HepG2 (cell line): Measurements from ENCODE around the gene MBD4. TPM values are rescaled to one million over a fixed set of nuclear protein-coding genes. Genes with fewer than 3 reads are reported as not detected.
A peak's percentile ranks its signal among the peaks of the same experiment; 100 is the strongest.

Source experiments
- ARNT2 ChIP-seq: sonication (generic); formaldehyde crosslinking; IDR thresholded peaks from 2 replicates; pipeline ENCODE4 v1.8.0; 2022; ENCODE audit warnings: mild to moderate bottlenecking, low read depth, missing genetic modification reagents, moderate library complexity
- CENPT ChIP-seq: sonication (generic); formaldehyde crosslinking; IDR thresholded peaks from 2 replicates; pipeline ENCODE4 v1.8.0; 2022; ENCODE audit warnings: low read depth, mild to moderate bottlenecking, moderate library complexity, missing genetic modification reagents
- CREB1 ChIP-seq, 2 experiments: fragments of 450-650 bp in 1 of 2; IDR thresholded peaks; 2 replicates each; pipeline ENCODE4 v1.6.1; 2016 to 2017; ENCODE audit warnings: control low read depth in 1 of 2, mild to moderate bottlenecking in 1 of 2, missing compliant biosample characterization in 1 of 2, missing genetic modification characterization in 1 of 2
- ELF1 ChIP-seq: sonication (generic); formaldehyde crosslinking; IDR thresholded peaks from 2 replicates; pipeline ENCODE4 v1.4.0; 2020; ENCODE audit warnings: missing genetic modification reagents
- ELF4 ChIP-seq: sonication (generic); formaldehyde crosslinking; IDR thresholded peaks from 2 replicates; pipeline ENCODE4 v1.5.0; 2020; ENCODE audit warnings: missing genetic modification reagents, mild to moderate bottlenecking, moderate library complexity, borderline replicate concordance
- EP300 ChIP-seq, 3 experiments: sonication (generic) in 1 of 3; formaldehyde crosslinking in 1 of 3; IDR thresholded peaks; 2 replicates each; pipeline versions ENCODE4 v1.5.1 to v1.6.1; 2011 to 2020; ENCODE audit warnings: low read depth in 2 of 3, low read length in 2 of 3, borderline replicate concordance in 1 of 3, improper control_type of control experiment in 1 of 3, mild to moderate bottlenecking in 1 of 3, missing genetic modification reagents in 1 of 3, moderate library complexity in 1 of 3
- HDAC2 ChIP-seq: sonication (generic); formaldehyde crosslinking; IDR thresholded peaks from 2 replicates; pipeline ENCODE4 v1.4.0; 2020; ENCODE audit warnings: missing genetic modification reagents
- MED1 ChIP-seq: sonication (generic); formaldehyde crosslinking; IDR thresholded peaks from 2 replicates; pipeline ENCODE4 v1.4.0; 2020; ENCODE audit warnings: missing genetic modification reagents
- MXD4 ChIP-seq: IDR thresholded peaks from 2 replicates; pipeline ENCODE4 v1.6.1; 2016; ENCODE audit warnings: mild to moderate bottlenecking, missing biosample characterization, missing genetic modification reagents
- POLR2AphosphoS5 ChIP-seq: IDR thresholded peaks from 2 replicates; pipeline ENCODE4 v1.6.1; 2012; ENCODE audit warnings: low read depth, low read length
- TOE1 ChIP-seq: sonication (generic); formaldehyde crosslinking; IDR thresholded peaks from 2 replicates; pipeline ENCODE4 v1.4.0; 2020; ENCODE audit warnings: mild to moderate bottlenecking, missing genetic modification reagents
- ZFYVE20 ChIP-seq: sonication (generic); formaldehyde crosslinking; IDR thresholded peaks from 2 replicates; pipeline ENCODE4 v1.8.0; 2023; ENCODE audit warnings: low read depth, mild to moderate bottlenecking, moderate library complexity, missing genetic modification reagents, borderline replicate concordance
- ZNF292 ChIP-seq: sonication (generic); formaldehyde crosslinking; IDR thresholded peaks from 2 replicates; pipeline ENCODE4 v1.8.1; 2022; ENCODE audit warnings: mild to moderate bottlenecking, low read depth, missing genetic modification reagents, borderline replicate concordance
- ZNF343 ChIP-seq: sonication (generic); formaldehyde crosslinking; IDR thresholded peaks from 2 replicates; pipeline ENCODE4 v1.4.0; 2020; ENCODE audit warnings: mild to moderate bottlenecking, missing genetic modification reagents
- ZNF749 ChIP-seq: sonication (generic); formaldehyde crosslinking; IDR thresholded peaks from 2 replicates; pipeline ENCODE4 v1.8.0; 2022; ENCODE audit warnings: mild to moderate bottlenecking, missing genetic modification reagents, moderate library complexity, borderline replicate concordance
- ZSCAN31 ChIP-seq: sonication (generic); formaldehyde crosslinking; IDR thresholded peaks from 2 replicates; pipeline ENCODE4 v1.5.0; 2020; ENCODE audit warnings: low read depth, mild to moderate bottlenecking, missing genetic modification reagents
- polyA plus RNA-seq, 8 experiments: library from polyadenylated mRNA; depleted of rRNA in 3 of 8; stranded (reverse) in 7 of 8; unstranded in 1 of 8; fragments of >200 nt; fragmentation: Illumina TruSeq in 4 of 8; extraction: Trizol in 4 of 8; gene quantifications; 2 replicates each; pipeline versions ENCODE4 v1.2.1 to v1.2.3, GENCODE V29; 2011 to 2016; ENCODE audit warnings: low read depth in 4 of 8, missing spikeins in 1 of 8, mixed read lengths in 1 of 8; ENCODE audit not compliant: insufficient read depth in 1 of 8
- total RNA-seq, 5 experiments: library from RNA; depleted of rRNA; stranded (reverse); fragments of >200 nt; fragmentation: Illumina TruSeq; extraction: Trizol; gene quantifications; 2 replicates each; pipeline ENCODE4 v1.2.3, GENCODE V29; 2016; ENCODE audit warnings: low read depth in 1 of 5
- TF ChIP-seq, protein P1 (sequence below): sonication (generic); formaldehyde crosslinking; IDR thresholded peaks from 2 replicates; pipeline ENCODE4 v1.5.0; 2020; ENCODE audit warnings: mild to moderate bottlenecking, missing genetic modification reagents
- TF ChIP-seq, protein P2 (sequence below): sonication (generic); formaldehyde crosslinking; IDR thresholded peaks from 2 replicates; pipeline ENCODE4 v1.8.0; 2022; ENCODE audit warnings: low read depth, missing genetic modification reagents
- TF ChIP-seq, protein P3 (sequence below): sonication (generic); formaldehyde crosslinking; IDR thresholded peaks from 2 replicates; pipeline ENCODE4 v1.5.0; 2020; ENCODE audit warnings: mild to moderate bottlenecking, missing genetic modification reagents
- TF ChIP-seq, protein P4 (sequence below): IDR thresholded peaks from 2 replicates; pipeline ENCODE4 v1.6.1; 2016; ENCODE audit warnings: mild to moderate bottlenecking, missing biosample characterization, missing genetic modification reagents

The MBD4 gene
- total and polyA plus RNA-seq, 2 of the 13 experiments (the other 11 are each of a cell fraction or from before 2014, with no cell fraction given), result 14.9 to 25.3 TPM

DNA sequence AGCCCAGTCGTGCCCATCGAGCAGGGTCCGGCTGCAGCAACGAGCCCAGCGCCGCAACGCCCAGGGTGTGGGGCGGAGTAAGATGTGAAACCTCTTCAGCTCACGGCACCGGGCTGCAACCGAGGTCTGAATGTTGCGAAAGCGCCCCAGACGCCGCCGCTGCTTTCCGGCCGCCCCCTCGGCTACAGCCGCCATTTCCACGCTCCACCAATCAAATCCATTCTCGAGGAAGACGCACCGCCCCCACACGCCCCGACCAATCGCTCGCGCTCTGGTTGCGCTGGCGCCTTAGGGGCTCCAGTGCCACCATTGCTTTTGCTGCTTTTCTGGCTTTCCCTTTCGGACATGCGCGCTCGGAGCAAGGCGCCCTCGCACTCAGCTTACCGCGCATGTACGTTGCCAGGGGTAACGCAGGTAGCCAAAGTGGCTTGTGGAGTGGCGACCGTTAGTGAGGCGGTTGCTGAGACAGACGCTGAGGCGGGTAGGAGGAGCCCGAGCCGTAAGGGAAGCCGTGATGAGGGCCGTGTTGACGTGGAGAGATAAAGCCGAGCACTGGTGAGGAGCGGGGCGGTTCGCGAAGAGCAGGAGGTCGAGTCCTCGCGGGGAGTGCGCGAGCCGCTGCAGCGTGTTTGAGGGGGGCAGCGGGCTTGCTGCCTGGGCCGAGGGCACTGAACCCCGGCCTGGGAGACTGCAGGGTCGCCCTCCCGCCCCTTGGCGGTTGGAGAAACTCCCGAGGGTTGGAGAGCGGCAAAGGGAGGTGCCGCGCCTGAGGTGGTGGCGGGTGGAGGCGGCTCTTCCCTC is at the start of gene MBD4, which contains the start of gene IFT122 (continued):
- TF ChIP-seq MED1, result 0 out of 2 replicates have a peak, but pooled peaks have one; percentile 13
- TF ChIP-seq ZFYVE20 (CRISPR knock-in tag), result no peak
- TF ChIP-seq ZNF749 (CRISPR knock-in tag), result peak; percentile 89; the same call in 1 of the 2 replicates
- TF ChIP-seq, protein P1, sequence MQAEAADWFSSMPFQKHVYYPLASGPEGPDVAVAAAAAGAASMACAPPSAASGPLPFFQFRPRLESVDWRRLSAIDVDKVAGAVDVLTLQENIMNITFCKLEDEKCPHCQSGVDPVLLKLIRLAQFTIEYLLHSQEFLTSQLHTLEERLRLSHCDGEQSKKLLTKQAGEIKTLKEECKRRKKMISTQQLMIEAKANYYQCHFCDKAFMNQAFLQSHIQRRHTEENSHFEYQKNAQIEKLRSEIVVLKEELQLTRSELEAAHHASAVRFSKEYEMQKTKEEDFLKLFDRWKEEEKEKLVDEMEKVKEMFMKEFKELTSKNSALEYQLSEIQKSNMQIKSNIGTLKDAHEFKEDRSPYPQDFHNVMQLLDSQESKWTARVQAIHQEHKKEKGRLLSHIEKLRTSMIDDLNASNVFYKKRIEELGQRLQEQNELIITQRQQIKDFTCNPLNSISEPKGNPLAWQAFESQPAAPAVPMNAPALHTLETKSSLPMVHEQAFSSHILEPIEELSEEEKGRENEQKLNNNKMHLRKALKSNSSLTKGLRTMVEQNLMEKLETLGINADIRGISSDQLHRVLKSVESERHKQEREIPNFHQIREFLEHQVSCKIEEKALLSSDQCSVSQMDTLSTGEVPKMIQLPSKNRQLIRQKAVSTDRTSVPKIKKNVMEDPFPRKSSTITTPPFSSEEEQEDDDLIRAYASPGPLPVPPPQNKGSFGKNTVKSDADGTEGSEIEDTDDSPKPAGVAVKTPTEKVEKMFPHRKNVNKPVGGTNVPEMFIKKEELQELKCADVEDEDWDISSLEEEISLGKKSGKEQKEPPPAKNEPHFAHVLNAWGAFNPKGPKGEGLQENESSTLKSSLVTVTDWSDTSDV (CRISPR knock-in tag), result peak; percentile 73; the same call in 1 of the 2 replicates
- TF ChIP-seq TOE1 (CRISPR knock-in tag), result peak; percentile 48; the same call in 1 of the 2 replicates
- TF ChIP-seq, protein P2, sequence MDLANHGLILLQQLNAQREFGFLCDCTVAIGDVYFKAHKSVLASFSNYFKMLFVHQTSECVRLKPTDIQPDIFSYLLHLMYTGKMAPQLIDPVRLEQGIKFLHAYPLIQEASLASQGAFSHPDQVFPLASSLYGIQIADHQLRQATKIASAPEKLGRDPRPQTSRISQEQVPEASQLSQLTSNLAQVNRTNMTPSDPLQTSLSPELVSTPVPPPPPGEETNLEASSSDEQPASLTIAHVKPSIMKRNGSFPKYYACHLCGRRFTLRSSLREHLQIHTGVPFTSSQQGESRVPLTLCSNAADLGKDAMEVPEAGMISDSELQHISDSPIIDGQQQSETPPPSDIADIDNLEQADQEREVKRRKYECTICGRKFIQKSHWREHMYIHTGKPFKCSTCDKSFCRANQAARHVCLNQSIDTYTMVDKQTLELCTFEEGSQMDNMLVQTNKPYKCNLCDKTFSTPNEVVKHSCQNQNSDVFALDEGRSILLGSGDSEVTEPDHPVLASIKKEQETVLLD (CRISPR knock-in tag), result peak; percentile 67
- peak; percentile 80 for TF ChIP-seq HDAC2 (CRISPR knock-in tag)
- TF ChIP-seq EP300 (IDR thresholded peaks at IDR 0.05; ENCODE audit: low read depth in 2 of 2, low read length in 2 of 2), result 0 out of 4 replicates have a peak, but pooled peaks of 1 of the 2 experiments have one; percentile 14
- peak; percentile 39 for TF ChIP-seq EP300 (CRISPR knock-in tag; IDR thresholded peaks at IDR 0.05; ENCODE audit: borderline replicate concordance)
- no peak; the same call in none of the 2 replicates for TF ChIP-seq ARNT2 (CRISPR knock-in tag)
- TF ChIP-seq ZNF292 (CRISPR knock-in tag), result peak; percentile 89; the same call in 1 of the 2 replicates
- TF ChIP-seq, protein P3, sequence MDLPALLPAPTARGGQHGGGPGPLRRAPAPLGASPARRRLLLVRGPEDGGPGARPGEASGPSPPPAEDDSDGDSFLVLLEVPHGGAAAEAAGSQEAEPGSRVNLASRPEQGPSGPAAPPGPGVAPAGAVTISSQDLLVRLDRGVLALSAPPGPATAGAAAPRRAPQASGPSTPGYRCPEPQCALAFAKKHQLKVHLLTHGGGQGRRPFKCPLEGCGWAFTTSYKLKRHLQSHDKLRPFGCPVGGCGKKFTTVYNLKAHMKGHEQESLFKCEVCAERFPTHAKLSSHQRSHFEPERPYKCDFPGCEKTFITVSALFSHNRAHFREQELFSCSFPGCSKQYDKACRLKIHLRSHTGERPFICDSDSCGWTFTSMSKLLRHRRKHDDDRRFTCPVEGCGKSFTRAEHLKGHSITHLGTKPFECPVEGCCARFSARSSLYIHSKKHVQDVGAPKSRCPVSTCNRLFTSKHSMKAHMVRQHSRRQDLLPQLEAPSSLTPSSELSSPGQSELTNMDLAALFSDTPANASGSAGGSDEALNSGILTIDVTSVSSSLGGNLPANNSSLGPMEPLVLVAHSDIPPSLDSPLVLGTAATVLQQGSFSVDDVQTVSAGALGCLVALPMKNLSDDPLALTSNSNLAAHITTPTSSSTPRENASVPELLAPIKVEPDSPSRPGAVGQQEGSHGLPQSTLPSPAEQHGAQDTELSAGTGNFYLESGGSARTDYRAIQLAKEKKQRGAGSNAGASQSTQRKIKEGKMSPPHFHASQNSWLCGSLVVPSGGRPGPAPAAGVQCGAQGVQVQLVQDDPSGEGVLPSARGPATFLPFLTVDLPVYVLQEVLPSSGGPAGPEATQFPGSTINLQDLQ (CRISPR knock-in tag), result no peak
- peak; percentile 11; the same call in 1 of the 2 replicates for TF ChIP-seq ELF1 (CRISPR knock-in tag)
- peak; percentile 37 for TF ChIP-seq POLR2AphosphoS5
- TF ChIP-seq, protein P4, sequence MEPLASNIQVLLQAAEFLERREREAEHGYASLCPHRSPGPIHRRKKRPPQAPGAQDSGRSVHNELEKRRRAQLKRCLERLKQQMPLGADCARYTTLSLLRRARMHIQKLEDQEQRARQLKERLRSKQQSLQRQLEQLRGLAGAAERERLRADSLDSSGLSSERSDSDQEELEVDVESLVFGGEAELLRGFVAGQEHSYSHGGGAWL, result peak; percentile 76
- TF ChIP-seq MXD4 (CRISPR knock-in tag), result peak; percentile 67; the same call in 1 of the 2 replicates
- peak; percentile 79; the same call in 1 of the 2 replicates for TF ChIP-seq CENPT (CRISPR knock-in tag)
- TF ChIP-seq ZNF343 (CRISPR knock-in tag), result peak; percentile 75
- TF ChIP-seq ZSCAN31 (CRISPR knock-in tag), result peak; percentile 75; the same call in 1 of the 2 replicates
- peak; percentile 75 for TF ChIP-seq CREB1 (IDR thresholded peaks at IDR 0.05)
- peak; percentile 76 for TF ChIP-seq CREB1 (CRISPR knock-in tag; IDR thresholded peaks at IDR 0.05)
- TF ChIP-seq ELF4 (CRISPR knock-in tag), result 0 out of 2 replicates have a peak, but pooled peaks have one; percentile 56
